Kidney epithelial cell (primary cell): Measurements from ENCODE around the gene AIDA. TPM values are rescaled to one million over a fixed set of nuclear protein-coding genes. Genes with fewer than 3 reads are reported as not detected.

Experiments used
- DNase-seq: peaks from one replicate; pipeline ENCODE4 v3.0.0-alpha.2; 2010; ENCODE audit warnings: low read depth
- H3K27me3 ChIP-seq: 2 replicates; pipeline ENCODE4 v1.6.0; 2011; ENCODE audit warnings: low read length; ENCODE audit not compliant: control insufficient read depth, insufficient read depth
- H3K36me3 ChIP-seq: 2 replicates; pipeline ENCODE4 v1.5.1; 2011; ENCODE audit warnings: low read length; ENCODE audit not compliant: control insufficient read depth, insufficient read depth
- H3K4me3 ChIP-seq: 2 replicates; pipeline ENCODE4 v1.5.1; 2011; ENCODE audit warnings: low read depth, mild to moderate bottlenecking, control low read depth, low read length
- CTCF ChIP-seq: IDR thresholded peaks from 2 replicates; pipeline ENCODE4 v1.5.1; 2011; ENCODE audit warnings: mild to moderate bottlenecking, moderate library complexity, low read length, control low read depth, inconsistent platforms; ENCODE audit not compliant: insufficient read depth, poor library complexity, severe bottlenecking
- total RNA-seq: library from RNA; depleted of rRNA; stranded (reverse); fragments of >200 nt; gene quantifications from 2 replicates; pipeline ENCODE4 v1.2.3, GENCODE V29; 2015

The AIDA gene
- total RNA-seq, 1 donor from 2014 or later = 50.7 TPM

DNA sequence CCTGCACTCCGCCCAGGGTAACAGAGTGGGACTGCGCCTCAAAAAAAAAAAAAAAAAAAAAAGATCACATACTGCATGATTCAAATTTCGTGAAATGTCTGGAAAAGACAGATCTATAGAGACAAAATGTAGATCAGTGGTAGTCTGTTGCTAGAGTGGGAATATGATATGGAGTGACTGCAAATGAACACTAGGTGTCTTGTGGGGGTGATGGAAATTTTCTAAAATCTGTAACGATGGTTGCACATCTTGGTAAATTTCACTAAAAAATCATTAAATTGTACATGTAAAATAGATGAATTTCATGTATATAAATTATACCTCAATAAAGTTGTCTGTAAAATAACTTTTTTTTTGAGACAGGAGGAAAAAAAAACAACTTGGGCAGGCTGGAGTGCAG, 5.5 kb downstream of the AIDA start:
- TF ChIP-seq CTCF = no peak
- H3K27me3 ChIP-seq = no peaks in the 10 kb centered on the region

GRCh38 chr1:222704260-222704659, 8.0 kb downstream of the AIDA start:
- H3K4me3 ChIP-seq = no peak overlapping the region
- TF ChIP-seq CTCF = no peak
- H3K27me3 ChIP-seq = no peaks in the 10 kb centered on the region
- no peaks in the 10 kb centered on the region for H3K36me3 ChIP-seq
- no peak for DNase-seq

More for the DNA sequence above, 5.5 kb downstream of the AIDA start:
- Histone ChIP-seq H3K4me3 (no peak overlapping the region), H3K36me3 (no peaks in the 10 kb centered on the region)
- DNase-seq = no peak

DNA sequence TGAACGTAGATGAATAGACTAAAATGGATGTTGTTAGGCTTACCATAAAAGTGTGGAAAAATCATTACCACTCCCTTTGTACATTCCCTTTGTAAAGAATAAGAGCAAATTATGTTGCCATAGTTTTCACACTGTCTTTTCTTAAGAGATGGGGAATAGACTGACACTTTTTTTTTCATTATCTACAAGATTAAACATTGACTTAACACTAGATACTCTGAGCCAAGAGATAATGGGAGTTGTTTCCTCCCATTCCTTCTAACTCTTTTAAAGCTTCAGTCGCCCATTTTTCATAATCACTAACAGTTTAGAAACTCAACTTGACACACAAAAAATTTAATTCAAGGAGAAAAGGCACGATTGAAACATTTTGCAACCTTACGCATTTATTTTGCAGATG, 10.1 kb downstream of the AIDA start:
- DNase-seq = no peak

GRCh38 chr1:222697826-222698225, 14.5 kb downstream of the AIDA start:
- Histone ChIP-seq H3K36me3 (no peaks in the 10 kb centered on the region), H3K27me3 (no peaks in the 10 kb centered on the region), H3K4me3 (no peak overlapping the region)
- no peak for DNase-seq
- TF ChIP-seq CTCF = no peak

More for the DNA sequence above, 10.1 kb downstream of the AIDA start:
- Histone ChIP-seq H3K36me3 (no peaks in the 10 kb centered on the region), H3K27me3 (no peaks in the 10 kb centered on the region), H3K4me3 (no peak overlapping the region)
- no peak for TF ChIP-seq CTCF

- H3K4me3 ChIP-seq = no peak overlapping the region
- no peak for TF ChIP-seq CTCF
- no peaks in the 10 kb centered on the region for H3K27me3 ChIP-seq
- no peaks in the 10 kb centered on the region for H3K36me3 ChIP-seq
- no peak for DNase-seq
Measured at GRCh38 chr1:222697203-222697602, 15.1 kb downstream of the AIDA start.

- no peaks in the 10 kb centered on the region for H3K36me3 ChIP-seq
Measured at GRCh38 chr1:222696741-222697140, 15.6 kb downstream of the AIDA start.

More at GRCh38 chr1:222696741-222697140, 15.6 kb downstream of the AIDA start:
- no peak for DNase-seq
- no peak overlapping the region for H3K4me3 ChIP-seq
- no peak for TF ChIP-seq CTCF
- no peaks in the 10 kb centered on the region for H3K27me3 ChIP-seq
